Measurements from ENCODE around the gene BIRC7. TPM values are rescaled to one million over a fixed set of nuclear protein-coding genes. Genes with fewer than 3 reads are reported as not detected.
"Not testable (repeated sequence)": the region's sequence is repeated elsewhere in the genome, so short reads cannot be mapped to it uniquely, and the experiment has no call there.

Gene BIRC7
- total RNA-seq, 1 donor from 2014 or later, result 0.27 TPM

GRCh38 chr20:63218701-63219446, 16.8 kb upstream of the BIRC7 start:
- H3K27ac ChIP-seq (replicated peaks), result no peak overlapping the region
- peaks cover 26% of the 10 kb centered on the region for H3K4me1 ChIP-seq
- no peak overlapping the region for H3K4me3 ChIP-seq
- no peak for DNase-seq
- peaks cover 8% of the 10 kb centered on the region for H3K36me3 ChIP-seq
- H3K27me3 ChIP-seq (ENCODE audit: low read depth), result peaks cover 26% of the 10 kb centered on the region
- intact Hi-C loops (cut with micrococcal nuclease), result no loop called here
- H3K9me3 ChIP-seq (replicated peaks), result no peaks in the 10 kb centered on the region
- no peak for TF ChIP-seq CTCF (IDR thresholded peaks at IDR 0.05; ENCODE audit: borderline replicate concordance)

GRCh38 chr20:63219447-63219821, 16.3 kb upstream of the BIRC7 start:
- TF ChIP-seq CTCF (IDR thresholded peaks at IDR 0.05; ENCODE audit: borderline replicate concordance), result no peak
- peaks cover 26% of the 10 kb centered on the region for H3K27me3 ChIP-seq (ENCODE audit: low read depth)
- H3K9me3 ChIP-seq (replicated peaks), result no peaks in the 10 kb centered on the region
- no peak overlapping the region for H3K27ac ChIP-seq (replicated peaks)
- H3K4me3 ChIP-seq, result no peak overlapping the region
- H3K4me1 ChIP-seq, result peaks cover 23% of the 10 kb centered on the region
- peaks cover 3% of the 10 kb centered on the region for H3K36me3 ChIP-seq
- no peak for DNase-seq
- intact Hi-C loops (cut with micrococcal nuclease), result no loop called here

- Histone ChIP-seq H3K9me3 (replicated peaks) (no peaks in the 10 kb centered on the region), H3K4me3 (no peak overlapping the region), H3K27me3 (ENCODE audit: low read depth) (peaks cover 26% of the 10 kb centered on the region), H3K4me1 (peaks cover 23% of the 10 kb centered on the region), H3K36me3 (no peaks in the 10 kb centered on the region), H3K27ac (replicated peaks) (no peak overlapping the region)
- intact Hi-C loops (cut with micrococcal nuclease), result no loop called here
- no peak for TF ChIP-seq CTCF (IDR thresholded peaks at IDR 0.05; ENCODE audit: borderline replicate concordance)
- DNase-seq, result no peak
These were observed 15.7 kb upstream of the BIRC7 start for GRCh38 chr20:63219866-63220521.

DNA sequence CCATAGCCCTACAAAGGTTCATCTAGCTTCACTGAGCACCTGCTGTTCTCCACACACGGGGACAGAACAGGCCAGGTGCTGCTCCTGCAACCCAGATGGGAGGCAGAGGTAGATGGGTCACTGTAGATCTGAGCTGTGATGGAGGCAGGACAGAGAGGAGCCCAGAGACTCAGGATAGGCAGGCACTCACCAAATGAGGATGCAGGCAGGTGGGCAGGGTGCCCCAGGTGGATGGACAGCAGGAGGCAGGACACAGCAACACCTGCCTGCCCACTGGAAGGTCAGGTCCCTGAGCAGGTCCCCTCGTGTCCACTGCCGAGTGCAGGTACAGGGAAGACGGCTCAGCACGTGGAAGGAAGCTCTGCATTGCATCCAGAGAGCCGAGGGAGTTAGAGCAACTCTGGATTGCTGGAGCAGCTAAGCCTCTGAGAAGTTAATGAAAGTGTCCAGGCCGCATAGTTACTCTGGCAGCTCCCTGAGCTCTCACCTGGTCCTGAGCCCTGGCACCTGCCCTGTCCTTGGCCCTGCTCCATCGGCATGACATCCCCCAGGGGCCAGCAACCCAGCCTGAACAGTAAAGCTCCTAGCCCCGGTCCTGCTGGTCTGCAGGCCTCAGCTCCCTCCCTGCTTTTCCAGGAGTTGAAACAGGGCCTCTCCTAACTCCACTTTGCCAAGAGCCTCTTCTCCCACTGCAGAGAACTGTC, 14.9 kb upstream of the BIRC7 start:
- no peak for TF ChIP-seq CTCF (IDR thresholded peaks at IDR 0.05; ENCODE audit: borderline replicate concordance)
- Histone ChIP-seq H3K4me3 (no peak overlapping the region), H3K27me3 (ENCODE audit: low read depth) (peaks cover 26% of the 10 kb centered on the region), H3K4me1 (peaks cover 18% of the 10 kb centered on the region), H3K36me3 (no peaks in the 10 kb centered on the region), H3K27ac (replicated peaks) (no peak overlapping the region), H3K9me3 (replicated peaks) (no peaks in the 10 kb centered on the region)
- no peak for DNase-seq
- intact Hi-C loops (cut with micrococcal nuclease), result no loop called here

- intact Hi-C loops (cut with micrococcal nuclease); DNase-seq; H3K9me3 ChIP-seq (replicated peaks); H3K4me3 ChIP-seq; H3K36me3 ChIP-seq; H3K27ac ChIP-seq (replicated peaks): not testable (repeated sequence)
- Histone ChIP-seq H3K4me1 (peaks cover 15% of the 10 kb centered on the region), H3K27me3 (ENCODE audit: low read depth) (peaks cover 27% of the 10 kb centered on the region)
These were observed 14.2 kb upstream of the BIRC7 start for GRCh38 chr20:63221400-63222053.

Data from left ventricle myocardium inferior (tissue), 1 donor.